Keratinocyte (primary cell): ENCODE results near the gene PYDC1. TPM values are rescaled to one million over a fixed set of nuclear protein-coding genes. Genes with fewer than 3 reads are reported as not detected.
"Not testable (repeated sequence)": the region's sequence is repeated elsewhere in the genome, so short reads cannot be mapped to it uniquely, and the experiment has no call there.

Source experiments
- DNase-seq: peaks from one replicate; pipeline ENCODE4 v3.0.0-alpha.2; 2011; ENCODE audit warnings: low read depth, missing footprints, low spot score
- FAIRE-seq: peaks from 2 replicates; lab custom pipeline; 2011; peaks lifted over from hg19 to GRCh38; lab: Jason Lieb, UNC
- H2AFZ ChIP-seq: 2 replicates; pipeline ENCODE4 v1.6.0; 2012; ENCODE audit warnings: low read length, control low read depth, inconsistent platforms; ENCODE audit not compliant: control insufficient read depth
- H3K27ac ChIP-seq: 2 replicates; pipeline ENCODE4 v1.5.1; 2011; ENCODE audit warnings: low read length; ENCODE audit not compliant: control insufficient read depth, insufficient read depth
- H3K27me3 ChIP-seq: 3 replicates; pipeline ENCODE4 v1.6.0; 2011; ENCODE audit warnings: low read length; ENCODE audit not compliant: control insufficient read depth, insufficient read depth; ENCODE audit errors: extremely low read depth
- H3K36me3 ChIP-seq, 2 experiments: 2 replicates in 1 of 2; 3 replicates in 1 of 2; pipeline ENCODE4 v1.5.1; 2011; ENCODE audit warnings: low read length in 2 of 2, mild to moderate bottlenecking in 1 of 2; ENCODE audit not compliant: control insufficient read depth in 2 of 2, insufficient read depth in 2 of 2; ENCODE audit errors: extremely low read depth in 1 of 2
- H3K4me1 ChIP-seq: 3 replicates; pipeline ENCODE4 v1.5.1; 2011; ENCODE audit warnings: low read length; ENCODE audit not compliant: control insufficient read depth, insufficient read depth; ENCODE audit errors: extremely low read depth
- H3K4me2 ChIP-seq: 3 replicates; pipeline ENCODE4 v1.6.0; 2011; ENCODE audit warnings: low read depth, low read length; ENCODE audit not compliant: control insufficient read depth, insufficient read depth; ENCODE audit errors: extremely low read depth
- H3K4me3 ChIP-seq, 3 experiments: fragments of 200-600 bp in 1 of 3; sonication (generic) in 1 of 3; 2 replicates in 2 of 3; 3 replicates in 1 of 3; pipeline ENCODE4 v1.5.1; 2011 to 2016; ENCODE audit warnings: low read length in 3 of 3, mild to moderate bottlenecking in 3 of 3, control low read depth in 2 of 3, inconsistent platforms in 1 of 3, low read depth in 1 of 3, mixed read lengths in 1 of 3, mixed run types in 1 of 3, moderate library complexity in 1 of 3; ENCODE audit not compliant: control insufficient read depth in 2 of 3, insufficient read depth in 2 of 3; ENCODE audit errors: extremely low read depth in 1 of 3
- H3K79me2 ChIP-seq: 2 replicates; pipeline ENCODE4 v1.6.0; 2012; ENCODE audit warnings: low read length; ENCODE audit not compliant: control insufficient read depth, insufficient read depth
- H3K9ac ChIP-seq: 3 replicates; pipeline ENCODE4 v1.6.0; 2011; ENCODE audit warnings: low read length; ENCODE audit not compliant: control insufficient read depth, insufficient read depth; ENCODE audit errors: extremely low read depth
- H3K9me1 ChIP-seq: 3 replicates; pipeline ENCODE4 v1.6.0; 2011; ENCODE audit warnings: low read length; ENCODE audit not compliant: control insufficient read depth, insufficient read depth; ENCODE audit errors: extremely low read depth
- H3K9me3 ChIP-seq: 2 replicates; pipeline ENCODE4 v1.5.1; 2012; ENCODE audit warnings: low read depth, low read length; ENCODE audit not compliant: control insufficient read depth
- H4K20me1 ChIP-seq: 3 replicates; pipeline ENCODE4 v1.6.0; 2011; ENCODE audit warnings: low read length; ENCODE audit not compliant: control insufficient read depth, insufficient read depth; ENCODE audit errors: extremely low read depth
- EZH2 ChIP-seq: IDR thresholded peaks from one replicate; pipeline ENCODE4 v1.6.1; 2012; ENCODE audit warnings: inconsistent platforms, mild to moderate bottlenecking, low read length, moderate library complexity
- dilution Hi-C: fragments of 300-500 bp; cut with MboI; formaldehyde crosslinking; loops from one replicate; pipeline ENCODE4 v1.7.0; 2020; ENCODE audit warnings: low sequenced_read_pairs; ENCODE audit not compliant: extremely low pct_ligation_motif_present
- polyA plus RNA-seq, 5 experiments: library from polyadenylated mRNA; depleted of rRNA in 3 of 5; stranded (reverse) in 3 of 5; stranded (forward) in 1 of 5; unstranded in 1 of 5; fragments of >200 nt; gene quantifications; 1 replicate in 1 of 5; 2 replicates in 3 of 5; 3 replicates in 1 of 5; pipeline versions ENCODE4 v1.2.1 to v1.2.3, GENCODE V29; 2011 to 2012; ENCODE audit warnings: missing spikeins in 2 of 5, low read depth in 1 of 5, low replicate concordance in 1 of 5
- TF ChIP-seq, protein P1 (sequence below), 3 experiments: IDR thresholded peaks in 1 of 3; conservative IDR thresholded peaks in 1 of 3; optimal IDR thresholded peaks in 1 of 3; 2 replicates in 2 of 3; 3 replicates in 1 of 3; pipeline versions ENCODE3 to v1.5.1; 2011; ENCODE audit warnings: low read length in 3 of 3, mild to moderate bottlenecking in 3 of 3, moderate library complexity in 2 of 3, control low read depth in 1 of 3, inconsistent platforms in 1 of 3; ENCODE audit not compliant: insufficient read depth in 2 of 3; ENCODE audit errors: extremely low read depth in 1 of 3

Gene PYDC1
- polyA plus RNA-seq, 1 donor (not counting 4 experiments of a cell fraction or from before 2014, with no cell fraction given): not detected

DNA sequence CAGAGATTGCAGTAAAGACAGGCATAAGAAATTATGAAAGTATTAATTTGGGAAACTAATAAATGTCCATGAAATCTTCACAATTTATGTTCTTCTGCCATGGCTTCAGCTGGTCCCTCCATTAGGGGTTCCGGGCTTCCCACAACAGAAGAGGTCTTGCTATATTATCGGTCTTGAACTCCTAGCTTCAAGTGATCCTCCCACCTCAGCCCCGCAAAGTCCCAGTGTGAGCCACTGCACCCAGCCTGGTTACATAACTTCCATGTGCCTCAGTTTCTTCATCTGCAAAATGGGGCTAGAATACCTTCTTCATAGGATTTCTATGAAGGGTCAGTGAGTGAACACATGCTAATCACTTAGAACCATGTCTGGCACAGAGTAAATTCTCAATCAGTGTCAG, 29.4 kb upstream of the PYDC1 start:
- H3K4me2 ChIP-seq: no peak overlapping the region
- H4K20me1 ChIP-seq: no peaks in the 10 kb centered on the region
- H3K79me2 ChIP-seq: no peaks in the 10 kb centered on the region
- H3K27me3 ChIP-seq: no peaks in the 10 kb centered on the region
- H3K9me1 ChIP-seq: no peaks in the 10 kb centered on the region
- H3K9ac ChIP-seq: no peak overlapping the region
- H3K4me3 ChIP-seq: no peak overlapping the region
- no peak overlapping the region for H2AFZ ChIP-seq
- FAIRE-seq (no peak), DNase-seq (no peak)
- dilution Hi-C loops: no loop called here
- H3K27ac ChIP-seq: no peak overlapping the region
- H3K4me1 ChIP-seq: peaks cover 12% of the 10 kb centered on the region
- TF ChIP-seq EZH2: no peak
- no peaks in the 10 kb centered on the region for H3K9me3 ChIP-seq
- no peaks in the 10 kb centered on the region for H3K36me3 ChIP-seq

GRCh38 chr16:31245598-31245997, 28.7 kb upstream of the PYDC1 start:
- H3K4me2 ChIP-seq, H3K9me3 ChIP-seq, H3K9ac ChIP-seq, dilution Hi-C loops, H3K27me3 ChIP-seq, H3K27ac ChIP-seq, FAIRE-seq, H3K79me2 ChIP-seq, H3K4me3 ChIP-seq, H2AFZ ChIP-seq, DNase-seq, H3K36me3 ChIP-seq, H3K9me1 ChIP-seq, H4K20me1 ChIP-seq: not testable (repeated sequence)
- H3K4me1 ChIP-seq: peaks cover 12% of the 10 kb centered on the region

DNA sequence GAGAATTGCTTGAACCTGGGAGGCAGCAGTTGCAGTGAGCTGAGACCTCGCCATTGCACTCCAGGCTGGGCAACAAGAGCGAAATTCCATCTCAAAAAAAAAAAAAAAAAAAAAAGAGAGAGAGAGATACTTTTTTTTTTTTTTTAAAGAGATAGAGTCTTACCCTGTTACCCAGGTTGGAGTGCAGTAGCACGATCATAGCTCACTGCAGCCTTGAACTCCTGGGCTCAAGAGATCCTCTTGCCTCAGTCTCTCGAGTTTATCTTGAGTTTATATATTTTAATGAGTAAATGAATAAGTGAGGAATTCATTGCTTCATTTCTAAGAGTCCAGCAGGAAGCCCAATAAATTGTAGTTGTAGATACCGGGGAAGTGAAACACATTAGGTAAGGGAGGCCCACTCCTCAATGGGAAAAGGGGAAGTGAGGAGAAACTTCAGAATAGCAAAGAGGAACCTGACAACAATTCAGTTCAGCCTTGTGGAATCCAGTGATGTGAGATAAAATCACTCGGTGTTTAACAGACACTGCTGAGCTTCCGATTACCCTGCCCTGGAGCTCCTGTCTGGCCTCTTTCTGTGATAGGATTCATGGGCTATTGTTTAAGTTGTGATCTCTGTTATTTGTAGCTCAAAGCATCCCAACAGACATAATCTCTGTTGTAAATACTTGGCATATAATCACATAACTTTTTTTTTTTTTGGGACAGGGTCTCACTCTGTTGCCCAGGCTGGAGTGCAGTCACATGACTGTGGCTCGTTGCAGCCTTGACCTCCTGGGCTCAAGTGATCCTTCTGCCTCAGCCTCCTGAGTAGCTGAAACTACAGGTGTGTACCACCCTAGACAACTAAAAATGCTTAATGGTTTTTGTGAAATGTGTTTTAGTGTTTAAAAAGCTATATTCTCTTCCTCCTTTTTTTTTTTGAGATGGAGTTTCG, 27.1 kb upstream of the PYDC1 start:
- H3K27me3 ChIP-seq: peaks cover 4% of the 10 kb centered on the region
- no peak for TF ChIP-seq EZH2
- TF ChIP-seq, protein P1, sequence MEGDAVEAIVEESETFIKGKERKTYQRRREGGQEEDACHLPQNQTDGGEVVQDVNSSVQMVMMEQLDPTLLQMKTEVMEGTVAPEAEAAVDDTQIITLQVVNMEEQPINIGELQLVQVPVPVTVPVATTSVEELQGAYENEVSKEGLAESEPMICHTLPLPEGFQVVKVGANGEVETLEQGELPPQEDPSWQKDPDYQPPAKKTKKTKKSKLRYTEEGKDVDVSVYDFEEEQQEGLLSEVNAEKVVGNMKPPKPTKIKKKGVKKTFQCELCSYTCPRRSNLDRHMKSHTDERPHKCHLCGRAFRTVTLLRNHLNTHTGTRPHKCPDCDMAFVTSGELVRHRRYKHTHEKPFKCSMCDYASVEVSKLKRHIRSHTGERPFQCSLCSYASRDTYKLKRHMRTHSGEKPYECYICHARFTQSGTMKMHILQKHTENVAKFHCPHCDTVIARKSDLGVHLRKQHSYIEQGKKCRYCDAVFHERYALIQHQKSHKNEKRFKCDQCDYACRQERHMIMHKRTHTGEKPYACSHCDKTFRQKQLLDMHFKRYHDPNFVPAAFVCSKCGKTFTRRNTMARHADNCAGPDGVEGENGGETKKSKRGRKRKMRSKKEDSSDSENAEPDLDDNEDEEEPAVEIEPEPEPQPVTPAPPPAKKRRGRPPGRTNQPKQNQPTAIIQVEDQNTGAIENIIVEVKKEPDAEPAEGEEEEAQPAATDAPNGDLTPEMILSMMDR (optimal IDR thresholded peaks at IDR 0.05 in 1 of 3, IDR thresholded peaks at IDR 0.05 in 1 of 3, conservative IDR thresholded peaks at IDR 0.05 in 1 of 3; ENCODE audit: extremely low read depth in 1 of 3, insufficient read depth in 2 of 3, low read length in 3 of 3): no peak
- no peak overlapping the region for H2AFZ ChIP-seq
- no peak overlapping the region for H3K9ac ChIP-seq
- no peaks in the 10 kb centered on the region for H4K20me1 ChIP-seq
- dilution Hi-C loops: no loop called here
- DNase-seq (no peak), FAIRE-seq (no peak)
- no peaks in the 10 kb centered on the region for H3K9me3 ChIP-seq
- H3K4me2 ChIP-seq: no peak overlapping the region
- no peaks in the 10 kb centered on the region for H3K9me1 ChIP-seq
- no peak overlapping the region for H3K4me3 ChIP-seq
- no peak overlapping the region for H3K27ac ChIP-seq
- no peaks in the 10 kb centered on the region for H3K79me2 ChIP-seq
- H3K36me3 ChIP-seq: no peaks in the 10 kb centered on the region
- peaks cover 12% of the 10 kb centered on the region for H3K4me1 ChIP-seq
